ENCODE data around the gene TMEM232.

TMEM232 gene

GRCh38 chr5:110590187-110590586 lies 136.3 kb downstream of the TMEM232 start:
- Histone ChIP-seq H3K9me3 (replicated peaks in 1 of 2; ENCODE audit: control insufficient read depth in 2 of 2, insufficient read depth in 1 of 2, low read depth in 1 of 2, low read length in 2 of 2) (peaks cover 0 to 2% of the 10 kb centered on the region in 2 donors), H3K14ac (ENCODE audit: low read length) (no peak overlapping the region), H2BK15ac (ENCODE audit: low read length) (no peak overlapping the region), H2AFZ (ENCODE audit: low read length) (no peak overlapping the region), H3K27me3 (ENCODE audit: control insufficient read depth in 3 of 3, insufficient read depth in 3 of 3, low read depth in 1 of 3, low read length in 3 of 3) (no peaks in the 10 kb centered on the region), H2BK120ac (ENCODE audit: low read depth, low read length) (no peak overlapping the region), H4K91ac (ENCODE audit: low read depth, low read length, poor library complexity) (no peak overlapping the region), H3K4me2 (ENCODE audit: insufficient read depth, low read length, poor library complexity, severe bottlenecking) (no peak overlapping the region), H3K23ac (ENCODE audit: low read depth, low read length, poor library complexity) (no peak overlapping the region), H3K36me3 (replicated peaks in 1 of 2; ENCODE audit: control insufficient read depth in 2 of 2, insufficient read depth in 2 of 2, low read length in 2 of 2) (no peaks in the 10 kb centered on the region), H3K4me1 (ENCODE audit: control insufficient read depth in 2 of 2, insufficient read depth in 1 of 2, low read depth in 1 of 2, low read length in 2 of 2) (no peaks in the 10 kb centered on the region), H2AK5ac (ENCODE audit: low read depth, low read length) (no peak overlapping the region), H2BK12ac (ENCODE audit: low read length) (no peak overlapping the region), H3K18ac (ENCODE audit: low read length) (no peak overlapping the region), H3K27ac (replicated peaks; ENCODE audit: low read length) (no peak overlapping the region), H2BK5ac (ENCODE audit: low read length) (no peak overlapping the region), H3K79me1 (ENCODE audit: low read depth, low read length) (no peaks in the 10 kb centered on the region), H4K8ac (ENCODE audit: low read depth, low read length) (no peak overlapping the region), H3K4me3 (ENCODE audit: low read length in 2 of 2) (no peak overlapping the region), H3K4ac (ENCODE audit: low read length) (no peak overlapping the region), H3K9ac (ENCODE audit: low read depth, low read length, poor library complexity) (no peak overlapping the region)
- DNase-seq (ENCODE audit: low spot score): no peak
- WGBS, 2 donors (ENCODE audit: extremely low coverage in 2 of 2, insufficient read length in 2 of 2, insufficient replicate concordance in 1 of 2): no CpG with 5 or more reads among the region's 2 CpGs

- Histone ChIP-seq H3K36me3 (replicated peaks in 1 of 2; ENCODE audit: control insufficient read depth in 2 of 2, insufficient read depth in 2 of 2, low read length in 2 of 2) (no peaks in the 10 kb centered on the region), H2AFZ (ENCODE audit: low read length) (no peak overlapping the region), H3K4me3 (ENCODE audit: low read length in 2 of 2) (no peak overlapping the region), H3K18ac (ENCODE audit: low read length) (no peak overlapping the region), H2BK15ac (ENCODE audit: low read length) (no peak overlapping the region), H2BK12ac (ENCODE audit: low read length) (no peak overlapping the region), H3K23ac (ENCODE audit: low read depth, low read length, poor library complexity) (no peak overlapping the region), H3K4me1 (ENCODE audit: control insufficient read depth in 2 of 2, insufficient read depth in 1 of 2, low read depth in 1 of 2, low read length in 2 of 2) (no peaks in the 10 kb centered on the region), H3K9me3 (replicated peaks in 1 of 2; ENCODE audit: control insufficient read depth in 2 of 2, insufficient read depth in 1 of 2, low read depth in 1 of 2, low read length in 2 of 2) (no peaks in the 10 kb centered on the region), H3K14ac (ENCODE audit: low read length) (no peak overlapping the region), H3K4me2 (ENCODE audit: insufficient read depth, low read length, poor library complexity, severe bottlenecking) (no peak overlapping the region), H2BK120ac (ENCODE audit: low read depth, low read length) (no peak overlapping the region), H3K4ac (ENCODE audit: low read length) (no peak overlapping the region), H2BK5ac (ENCODE audit: low read length) (no peak overlapping the region), H4K91ac (ENCODE audit: low read depth, low read length, poor library complexity) (no peak overlapping the region), H4K8ac (ENCODE audit: low read depth, low read length) (no peak overlapping the region), H3K79me1 (ENCODE audit: low read depth, low read length) (no peaks in the 10 kb centered on the region), H3K27ac (replicated peaks; ENCODE audit: low read length) (no peak overlapping the region), H2AK5ac (ENCODE audit: low read depth, low read length) (no peak overlapping the region), H3K27me3 (ENCODE audit: control insufficient read depth in 3 of 3, insufficient read depth in 3 of 3, low read depth in 1 of 3, low read length in 3 of 3) (no peaks in the 10 kb centered on the region), H3K9ac (ENCODE audit: low read depth, low read length, poor library complexity) (no peak overlapping the region)
- no peak for DNase-seq (ENCODE audit: low spot score)
- no CpG with 5 or more reads among the region's 3 CpGs for WGBS, 2 donors (ENCODE audit: extremely low coverage in 2 of 2, insufficient read length in 2 of 2, insufficient replicate concordance in 1 of 2)
Measured at GRCh38 chr5:110588286-110588980, 138.0 kb downstream of the TMEM232 start.

DNA sequence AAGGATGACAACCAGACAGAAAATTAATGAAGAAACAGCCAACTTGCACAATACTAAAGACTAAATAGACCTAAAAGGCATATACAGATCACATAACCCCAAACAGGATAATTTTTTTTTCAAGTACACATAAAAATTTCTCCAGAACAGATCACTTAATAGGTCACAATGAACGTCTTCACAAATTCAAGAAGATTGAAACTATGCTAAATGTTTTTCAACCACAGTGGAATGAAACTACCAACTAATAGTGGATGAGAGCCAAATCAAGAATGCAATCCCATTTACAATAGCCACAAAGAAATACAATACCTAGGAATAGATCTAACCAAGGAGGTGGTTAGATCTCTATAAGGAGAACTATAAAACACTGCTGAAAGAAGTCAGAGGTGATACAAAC lies 145.8 kb downstream of the TMEM232 start:
- H3K9me3 ChIP-seq (replicated peaks in 1 of 2; ENCODE audit: control insufficient read depth in 2 of 2, insufficient read depth in 1 of 2, low read depth in 1 of 2, low read length in 2 of 2): peaks cover 0 to 8% of the 10 kb centered on the region in 2 donors
- no CpG with 5 or more reads among the region's 1 CpG for WGBS, 2 donors (ENCODE audit: extremely low coverage in 2 of 2, insufficient read length in 2 of 2, insufficient replicate concordance in 1 of 2)
- H3K23ac ChIP-seq (ENCODE audit: low read depth, low read length, poor library complexity): no peak overlapping the region

GRCh38 chr5:110572729-110573128 lies 153.7 kb downstream of the TMEM232 start:
- H3K18ac ChIP-seq (ENCODE audit: low read length): no peak overlapping the region
- H3K4me2 ChIP-seq (ENCODE audit: insufficient read depth, low read length, poor library complexity, severe bottlenecking): no peak overlapping the region
- no CpG with 5 or more reads among the region's 1 CpG for WGBS, 2 donors (ENCODE audit: extremely low coverage in 2 of 2, insufficient read length in 2 of 2, insufficient replicate concordance in 1 of 2)
- no peak overlapping the region for H2BK120ac ChIP-seq (ENCODE audit: low read depth, low read length)
- no peaks in the 10 kb centered on the region for H3K4me1 ChIP-seq (ENCODE audit: control insufficient read depth in 2 of 2, insufficient read depth in 1 of 2, low read depth in 1 of 2, low read length in 2 of 2)
- H3K36me3 ChIP-seq (replicated peaks in 1 of 2; ENCODE audit: control insufficient read depth in 2 of 2, insufficient read depth in 2 of 2, low read length in 2 of 2): no peaks in the 10 kb centered on the region
- H3K27me3 ChIP-seq (ENCODE audit: control insufficient read depth in 3 of 3, insufficient read depth in 3 of 3, low read depth in 1 of 3, low read length in 3 of 3): no peaks in the 10 kb centered on the region
- H2AK5ac ChIP-seq (ENCODE audit: low read depth, low read length): no peak overlapping the region
- H2AFZ ChIP-seq (ENCODE audit: low read length): no peak overlapping the region
- no peak overlapping the region for H2BK15ac ChIP-seq (ENCODE audit: low read length)
- DNase-seq (ENCODE audit: low spot score): no peak
- no peak overlapping the region for H4K8ac ChIP-seq (ENCODE audit: low read depth, low read length)
- H3K4ac ChIP-seq (ENCODE audit: low read length): no peak overlapping the region
- H3K9me3 ChIP-seq (replicated peaks in 1 of 2; ENCODE audit: control insufficient read depth in 2 of 2, insufficient read depth in 1 of 2, low read depth in 1 of 2, low read length in 2 of 2): no peaks in the 10 kb centered on the region
- H3K23ac ChIP-seq (ENCODE audit: low read depth, low read length, poor library complexity): no peak overlapping the region
- H3K27ac ChIP-seq (replicated peaks; ENCODE audit: low read length): no peak overlapping the region
- H4K91ac ChIP-seq (ENCODE audit: low read depth, low read length, poor library complexity): no peak overlapping the region
- H3K79me1 ChIP-seq (ENCODE audit: low read depth, low read length): no peaks in the 10 kb centered on the region
- no peak overlapping the region for H3K14ac ChIP-seq (ENCODE audit: low read length)
- no peak overlapping the region for H2BK5ac ChIP-seq (ENCODE audit: low read length)
- H2BK12ac ChIP-seq (ENCODE audit: low read length): no peak overlapping the region
- no peak overlapping the region for H3K9ac ChIP-seq (ENCODE audit: low read depth, low read length, poor library complexity)
- no peak overlapping the region for H3K4me3 ChIP-seq (ENCODE audit: low read length in 2 of 2)

More for the DNA sequence above, 145.8 kb downstream of the TMEM232 start:
- Histone ChIP-seq H3K27ac (replicated peaks; ENCODE audit: low read length) (no peak overlapping the region), H3K18ac (ENCODE audit: low read length) (no peak overlapping the region), H3K4ac (ENCODE audit: low read length) (no peak overlapping the region), H4K91ac (ENCODE audit: low read depth, low read length, poor library complexity) (no peak overlapping the region), H3K4me2 (ENCODE audit: insufficient read depth, low read length, poor library complexity, severe bottlenecking) (no peak overlapping the region), H3K27me3 (ENCODE audit: control insufficient read depth in 3 of 3, insufficient read depth in 3 of 3, low read depth in 1 of 3, low read length in 3 of 3) (no peaks in the 10 kb centered on the region), H3K4me1 (ENCODE audit: control insufficient read depth in 2 of 2, insufficient read depth in 1 of 2, low read depth in 1 of 2, low read length in 2 of 2) (no peaks in the 10 kb centered on the region), H3K79me1 (ENCODE audit: low read depth, low read length) (no peaks in the 10 kb centered on the region), H3K36me3 (replicated peaks in 1 of 2; ENCODE audit: control insufficient read depth in 2 of 2, insufficient read depth in 2 of 2, low read length in 2 of 2) (no peaks in the 10 kb centered on the region), H2BK12ac (ENCODE audit: low read length) (no peak overlapping the region), H2BK15ac (ENCODE audit: low read length) (no peak overlapping the region), H2AK5ac (ENCODE audit: low read depth, low read length) (no peak overlapping the region), H4K8ac (ENCODE audit: low read depth, low read length) (no peak overlapping the region), H3K9ac (ENCODE audit: low read depth, low read length, poor library complexity) (no peak overlapping the region), H3K4me3 (ENCODE audit: low read length in 2 of 2) (no peak overlapping the region), H2BK5ac (ENCODE audit: low read length) (no peak overlapping the region), H2AFZ (ENCODE audit: low read length) (no peak overlapping the region), H3K14ac (ENCODE audit: low read length) (no peak overlapping the region), H2BK120ac (ENCODE audit: low read depth, low read length) (no peak overlapping the region)
- DNase-seq (ENCODE audit: low spot score): no peak
